H1 (cell line): ENCODE data around the gene SPATA16. TPM values are rescaled to one million over a fixed set of nuclear protein-coding genes. Genes with fewer than 3 reads are reported as not detected.

Experiments used
- EZH2 ChIP-seq: fragments of 200-600 bp; sonication (generic); IDR thresholded peaks from 2 replicates; pipeline ENCODE4 v1.7.1; 2012; ENCODE audit warnings: low read depth, mild to moderate bottlenecking, moderate library complexity, low read length, inconsistent platforms; ENCODE audit not compliant: severe bottlenecking
- GTF2F1 ChIP-seq: IDR thresholded peaks from 2 replicates; pipeline ENCODE4 v1.6.1; 2012; ENCODE audit warnings: low read depth, low read length, improper control_type of control experiment, borderline replicate concordance
- KDM4A ChIP-seq: IDR thresholded peaks from one replicate; pipeline ENCODE4 v1.7.1; 2012; ENCODE audit warnings: low read depth, mild to moderate bottlenecking, moderate library complexity, low read length, inconsistent platforms; ENCODE audit not compliant: severe bottlenecking
- POLR2AphosphoS5 ChIP-seq: IDR thresholded peaks from 2 replicates; pipeline ENCODE4 v1.6.1; 2011; ENCODE audit warnings: low read depth, low read length
- polyA plus RNA-seq, 7 experiments: library from polyadenylated mRNA; depleted of rRNA in 3 of 7; stranded (reverse) in 5 of 7; unstranded in 2 of 7; fragments of >200 nt in 5 of 7; fragments of 200-250 nt in 2 of 7; gene quantifications; 1 replicate in 5 of 7; 2 replicates in 1 of 7; 4 replicates in 1 of 7; pipeline versions ENCODE4 v1.2.1 to v1.2.3, GENCODE V29; 2011 to 2013; ENCODE audit warnings: missing spikeins in 2 of 7, mixed read lengths in 2 of 7
- total RNA-seq: library from RNA; stranded (reverse); fragmentation: NEBNext Ultra II Directional; extraction: Animal tissue kit (Norgen Biotek cat#: 25700); gene quantifications from 2 replicates; pipeline ENCODE4 v1.2.1, GENCODE V29; 2021

Gene SPATA16
- total and polyA plus RNA-seq, 2 of the 8 experiments (the other 6 are each of a cell fraction or from before 2014, with no cell fraction given), result 0.05 to 2.7 TPM

DNA sequence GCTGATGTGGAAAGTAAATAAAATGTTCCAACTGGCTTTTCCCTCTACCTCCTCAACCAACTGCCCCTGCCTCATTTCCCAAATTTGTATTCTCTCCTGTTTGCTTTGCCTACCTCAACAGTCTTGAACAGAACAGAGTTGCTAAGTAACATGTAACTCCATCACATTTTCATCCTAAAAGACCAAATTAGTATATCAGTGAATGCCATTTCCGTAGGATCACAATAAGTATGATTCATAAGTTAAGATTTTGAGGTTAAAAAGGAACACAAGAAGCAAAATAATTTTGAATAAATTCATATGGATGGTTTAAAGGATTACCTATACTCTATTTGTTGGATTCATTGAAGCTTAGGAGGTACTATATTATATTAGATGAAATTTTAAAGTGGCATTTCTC lies 235.6 kb downstream of the SPATA16 start (continued):
- TF ChIP-seq GTF2F1 (no peak), POLR2AphosphoS5 (no peak), KDM4A (no peak), EZH2 (no peak)
- TF ChIP-seq, all 59 proteins: peak for 0
